HG03064 (cell line): ENCODE data around the gene FAM171A2.

Source experiments
- ATAC-seq: cut with Tn5 transposase; IDR thresholded peaks from one replicate; pipeline ENCODE4 v1.9.1; 2021; ENCODE audit warnings: low read depth; ENCODE audit not compliant: unreplicated experiment

FAM171A2 gene

DNA sequence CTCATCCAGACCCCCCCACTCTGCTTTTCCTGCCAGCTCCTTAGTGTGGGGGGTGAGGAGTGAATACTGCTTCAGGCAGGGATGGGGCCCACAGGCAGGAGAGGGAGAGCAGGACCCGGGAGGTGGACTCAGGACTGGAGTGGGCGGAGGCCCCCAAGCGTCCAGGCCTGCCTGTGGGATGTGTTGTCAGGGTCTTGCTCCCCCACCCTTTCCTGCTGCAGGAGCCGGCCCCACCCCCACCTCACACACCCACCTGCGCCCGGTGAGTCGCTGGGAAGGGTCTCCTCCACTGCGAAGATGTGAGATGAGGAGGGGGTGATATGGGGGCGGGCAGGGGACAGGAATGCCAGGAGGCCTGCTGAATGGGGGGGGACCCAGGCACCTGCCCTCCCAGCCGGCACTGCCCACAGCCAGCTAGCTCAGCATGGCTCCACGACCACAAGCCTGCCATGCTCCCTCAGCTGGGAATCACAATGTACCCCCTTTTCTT is 1.1 kb downstream of the FAM171A2 start:
- no peak for ATAC-seq

DNA sequence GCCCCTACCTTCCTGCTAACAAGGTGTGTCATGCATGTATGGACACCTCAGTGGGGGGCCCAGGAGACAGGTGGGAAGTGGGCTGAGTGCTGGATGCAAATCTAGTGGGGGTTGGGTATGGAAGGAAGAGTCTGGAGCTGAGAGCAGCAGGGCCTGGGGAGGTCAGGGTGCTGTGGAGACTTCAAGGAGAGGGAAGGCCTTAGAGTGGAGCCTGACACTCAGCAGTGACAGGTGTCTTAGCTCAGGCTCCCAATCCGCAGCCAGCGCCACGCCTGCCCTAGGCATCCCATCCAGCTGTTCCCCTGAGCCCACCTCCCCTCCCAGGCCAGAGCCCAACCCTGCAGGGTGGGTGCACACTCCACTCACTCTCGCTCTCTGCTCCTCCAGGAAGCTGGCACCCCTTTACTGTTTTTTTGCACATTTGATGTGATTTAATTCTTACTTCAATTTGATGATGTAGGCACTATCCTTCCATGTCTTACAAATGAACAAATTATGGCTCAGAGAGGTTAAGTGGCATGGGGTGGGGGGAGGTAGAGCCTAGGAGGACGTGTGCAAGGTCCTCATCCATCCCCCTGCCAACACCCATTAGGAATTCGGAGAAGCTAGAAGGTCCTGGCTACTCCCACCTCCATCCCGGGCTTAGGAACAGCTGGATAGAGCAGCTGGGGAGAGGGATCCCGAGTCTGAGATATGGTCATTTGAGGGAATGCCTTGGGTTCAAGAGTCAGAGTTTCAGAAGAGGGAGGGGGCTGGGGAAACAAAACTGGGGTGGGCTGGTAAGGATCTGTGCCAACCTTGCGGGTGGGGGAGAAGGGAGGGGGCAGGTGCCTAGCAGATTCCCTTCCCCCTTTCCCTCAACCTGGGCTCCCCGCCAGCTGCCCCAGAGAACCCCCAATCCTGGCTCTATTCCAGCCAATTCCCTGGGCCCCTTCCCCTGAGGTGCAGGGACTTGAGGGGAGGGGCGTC is 2.1 kb downstream of the FAM171A2 start:
- no peak for ATAC-seq

DNA sequence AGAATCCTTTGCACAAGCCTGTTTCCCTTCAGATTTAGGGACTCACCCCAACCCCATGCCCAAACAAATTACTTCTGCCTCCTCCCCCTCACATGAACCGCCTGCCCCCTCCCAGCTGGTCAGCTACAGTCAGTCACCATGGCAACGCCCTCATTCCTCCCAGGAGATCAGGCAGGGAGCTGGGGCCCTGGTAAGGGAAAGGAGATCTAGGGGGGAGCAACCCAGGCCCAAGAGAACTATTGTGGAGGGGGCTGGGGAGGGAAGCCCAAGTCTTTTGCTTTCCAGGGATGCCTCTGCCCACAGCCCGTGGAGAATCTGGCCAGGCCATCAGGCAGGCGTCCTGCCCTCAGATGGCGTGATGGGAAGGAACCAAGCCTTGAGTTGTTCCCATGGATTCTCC is 2.8 kb downstream of the FAM171A2 start:
- no peak for ATAC-seq

DNA sequence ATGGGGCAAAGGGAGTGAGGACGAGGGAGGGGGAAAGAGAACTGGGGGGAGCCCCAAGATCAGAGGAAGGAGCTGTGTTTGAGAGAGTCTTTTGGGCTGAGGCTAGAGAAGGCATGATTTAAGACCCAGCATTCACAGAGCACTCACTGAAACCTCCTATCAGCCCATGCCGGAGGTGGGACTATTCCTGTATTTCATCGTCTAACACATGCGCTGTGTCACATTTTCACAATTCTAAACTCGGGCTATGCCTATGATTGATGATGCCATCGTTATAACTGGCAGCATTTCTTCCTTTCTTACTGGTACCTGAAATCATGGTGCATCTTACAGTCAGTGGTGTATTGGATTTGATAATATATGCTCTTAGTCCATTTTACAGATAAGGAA is 3.5 kb downstream of the FAM171A2 start:
- ATAC-seq, result no peak

DNA sequence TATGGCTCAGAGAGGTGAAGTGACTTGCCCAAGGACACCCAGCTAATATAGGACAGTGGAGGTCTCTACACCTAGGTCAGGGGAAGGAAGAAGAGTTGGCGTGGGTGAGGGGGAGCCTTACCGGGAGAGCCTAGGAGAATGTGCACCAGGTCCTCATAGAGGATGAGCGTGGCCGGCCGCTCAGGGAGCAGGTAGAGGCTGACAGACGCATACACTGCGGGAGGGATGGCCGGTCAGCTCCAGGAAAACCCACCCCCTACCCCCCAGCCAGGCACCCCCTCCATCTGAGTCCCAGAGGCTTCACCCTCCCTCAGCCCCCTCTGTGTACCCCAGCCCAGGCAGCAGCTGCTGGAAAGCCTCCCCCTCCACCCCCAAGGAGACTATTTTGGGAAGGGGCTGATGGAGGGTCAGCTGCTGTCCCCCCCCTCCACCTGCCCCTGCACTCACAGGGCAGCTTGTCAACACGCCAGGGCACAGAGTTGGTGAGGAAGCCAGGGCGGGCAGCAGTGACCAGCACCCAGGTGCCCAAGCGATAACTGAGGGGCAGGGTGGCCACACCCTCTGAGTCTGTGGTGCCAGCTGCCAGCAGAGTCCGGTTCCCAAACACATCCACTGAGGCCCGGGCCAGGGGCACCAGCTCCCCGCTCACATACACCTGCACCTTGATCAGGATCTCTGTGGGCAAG is 4.1 kb downstream of the FAM171A2 start:
- no peak for ATAC-seq

DNA sequence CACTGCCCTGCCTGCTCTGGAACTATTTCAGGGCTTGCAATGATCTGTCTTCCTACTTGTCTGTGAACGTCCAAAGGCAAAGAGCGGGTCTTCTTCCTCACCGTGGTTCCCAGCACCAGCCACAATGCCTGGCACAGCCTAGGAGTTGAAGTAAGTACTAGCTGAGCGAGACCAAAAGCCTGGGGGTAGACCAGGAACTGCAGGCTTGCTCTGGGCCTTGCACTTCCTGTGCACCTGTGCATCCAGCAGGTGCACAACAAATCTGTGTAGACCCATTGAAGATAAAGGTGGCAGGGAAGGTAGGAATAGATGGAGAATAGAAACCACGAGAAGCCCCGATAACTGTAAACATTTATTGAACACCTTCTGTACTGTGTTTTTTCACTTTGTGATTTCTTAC is 4.6 kb downstream of the FAM171A2 start:
- no peak for ATAC-seq

DNA sequence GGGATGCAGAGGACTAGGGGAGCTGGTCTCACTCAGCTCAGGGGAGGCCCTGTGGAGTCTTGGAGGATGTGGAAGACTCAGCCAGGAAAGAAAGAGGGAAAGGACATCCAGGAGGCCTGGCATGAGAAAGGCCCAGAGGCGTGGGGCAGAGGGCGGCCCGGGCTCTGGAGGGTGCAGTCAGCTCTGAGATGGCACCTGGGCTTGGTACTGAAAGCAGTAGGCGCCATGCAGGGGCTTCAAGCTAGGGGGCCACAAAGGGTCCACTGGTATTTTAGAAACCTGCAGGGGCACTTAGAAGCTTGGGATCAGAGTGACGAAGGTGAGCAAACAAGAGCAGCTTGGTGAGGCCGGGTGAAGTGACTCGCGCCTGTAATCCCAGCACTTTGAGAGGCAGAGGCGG is 5.6 kb downstream of the FAM171A2 start:
- no peak for ATAC-seq

DNA sequence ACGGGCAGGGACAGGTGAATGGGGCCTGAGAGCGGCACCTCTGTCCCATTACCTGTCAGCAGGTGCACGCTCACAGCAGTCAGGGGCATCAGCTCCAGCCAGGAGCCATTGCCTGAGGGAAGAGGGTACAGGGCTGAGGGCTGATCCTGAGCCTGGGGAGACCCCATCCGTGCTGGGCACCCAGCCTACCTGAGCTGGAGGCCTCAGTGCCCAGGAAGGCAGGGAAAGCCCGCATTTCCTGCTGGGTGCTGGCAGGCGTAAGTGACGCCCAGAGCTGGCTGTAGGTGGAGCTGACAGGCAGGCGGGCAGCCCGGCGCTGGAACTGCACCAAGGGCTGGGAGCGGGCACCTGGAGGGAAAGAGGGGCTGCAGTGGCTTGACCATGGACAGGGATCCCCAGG is 7.4 kb downstream of the FAM171A2 start:
- no peak for ATAC-seq

DNA sequence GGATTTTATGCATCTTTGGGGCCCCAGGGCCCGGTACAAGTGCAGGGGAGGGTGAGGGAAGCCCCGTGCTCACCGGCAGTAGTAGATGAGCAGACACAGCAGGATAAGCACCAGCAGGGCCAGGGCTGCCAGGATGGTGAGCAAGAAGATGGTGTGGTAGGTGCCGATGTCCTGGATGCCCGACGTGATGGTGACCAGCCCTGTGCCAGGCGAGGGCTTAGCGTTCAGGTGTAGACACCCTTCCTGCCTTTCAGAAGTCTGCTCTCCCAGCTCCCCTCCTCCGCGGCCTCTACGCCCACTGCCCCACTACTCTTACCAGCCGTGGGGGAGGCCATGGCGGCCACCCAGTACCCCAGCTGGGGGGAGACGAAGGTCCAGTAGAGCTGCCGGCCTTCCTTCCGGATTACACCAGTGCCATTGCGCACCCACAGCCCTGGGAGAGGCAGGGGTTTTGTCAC is 8.0 kb downstream of the FAM171A2 start:
- no peak for ATAC-seq

DNA sequence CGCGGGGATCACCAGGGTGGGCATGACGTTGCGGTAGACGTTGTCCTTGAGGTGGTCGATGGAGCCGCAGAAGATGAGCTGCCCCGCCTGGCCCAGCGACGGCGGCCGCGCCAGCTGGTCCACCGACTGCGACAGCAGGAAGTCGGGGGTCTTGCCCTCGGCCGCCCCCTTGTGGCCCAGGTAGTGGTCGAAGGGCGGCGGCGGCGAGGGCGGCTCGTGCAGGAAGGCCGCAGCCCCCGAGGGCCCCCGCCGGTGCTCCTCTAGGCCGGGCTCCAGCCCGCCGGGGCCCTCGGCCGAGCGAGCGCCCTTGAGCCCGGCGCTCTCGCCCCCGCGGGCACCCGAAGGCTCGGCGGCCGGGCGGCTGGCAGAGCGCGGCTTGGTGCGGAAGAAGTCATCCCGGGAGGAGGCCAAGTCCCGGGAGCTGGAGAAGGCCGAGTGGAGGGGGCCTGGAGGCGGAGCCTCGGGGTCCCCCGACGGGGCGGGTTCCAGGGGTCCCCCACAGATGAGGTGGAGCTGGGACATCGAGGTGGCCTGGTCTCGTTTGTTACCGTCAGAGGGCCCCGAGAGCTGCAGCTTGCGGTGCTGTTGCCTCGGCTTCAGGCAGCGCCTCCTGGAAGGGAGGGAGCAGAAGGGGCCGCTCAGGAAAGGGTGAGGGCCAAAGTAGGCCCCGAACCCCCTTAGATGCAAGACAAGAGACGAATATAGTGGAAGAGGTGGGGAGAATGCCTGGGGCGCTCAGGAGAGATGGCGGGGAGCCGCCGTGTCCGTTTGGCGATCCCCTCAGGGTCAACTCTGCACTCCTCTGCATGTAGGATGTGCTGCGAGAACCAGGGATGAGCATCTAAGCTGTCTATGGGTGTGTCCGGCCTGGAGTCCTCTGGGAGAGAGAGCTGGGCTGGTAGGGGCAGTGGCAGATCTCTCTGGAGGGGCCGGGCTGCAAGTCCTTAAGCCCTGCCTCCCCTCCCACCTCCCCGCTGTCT is 8.8 kb downstream of the FAM171A2 start:
- ATAC-seq, result no peak

DNA sequence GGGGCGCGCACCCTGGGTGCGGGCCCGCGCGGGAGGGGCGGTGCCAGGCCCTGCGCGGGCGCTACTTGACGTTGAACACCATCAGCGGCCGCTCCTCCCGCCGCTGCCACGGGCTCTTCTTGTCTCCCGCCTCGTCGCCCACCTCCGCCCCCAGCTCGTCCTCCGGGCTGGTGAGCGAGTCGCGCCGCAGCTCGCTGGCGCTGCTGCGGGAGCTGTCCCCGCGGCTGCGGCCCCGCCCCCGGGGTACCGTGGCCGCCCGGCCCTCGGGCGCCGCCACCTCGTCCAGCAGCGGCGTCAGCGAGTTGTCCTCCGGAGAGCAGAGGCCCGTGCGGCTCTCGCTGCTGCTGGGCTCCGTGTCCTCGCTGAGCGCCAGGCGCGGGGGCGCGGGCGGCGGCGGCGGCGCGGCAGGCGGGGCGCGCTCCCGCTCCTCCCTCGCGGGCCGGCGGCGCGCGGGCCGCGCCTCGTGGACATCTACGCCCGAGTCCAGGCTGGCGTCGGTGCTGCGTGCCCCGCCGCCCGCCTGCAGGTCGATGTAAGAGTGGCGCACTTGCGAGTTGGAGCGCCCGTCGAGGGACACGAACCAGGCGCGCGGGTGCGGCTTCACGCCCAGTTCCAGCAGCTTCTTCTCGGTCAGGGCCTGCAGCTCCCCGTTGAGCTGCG is 9.9 kb downstream of the FAM171A2 start:
- ATAC-seq, result no peak

DNA sequence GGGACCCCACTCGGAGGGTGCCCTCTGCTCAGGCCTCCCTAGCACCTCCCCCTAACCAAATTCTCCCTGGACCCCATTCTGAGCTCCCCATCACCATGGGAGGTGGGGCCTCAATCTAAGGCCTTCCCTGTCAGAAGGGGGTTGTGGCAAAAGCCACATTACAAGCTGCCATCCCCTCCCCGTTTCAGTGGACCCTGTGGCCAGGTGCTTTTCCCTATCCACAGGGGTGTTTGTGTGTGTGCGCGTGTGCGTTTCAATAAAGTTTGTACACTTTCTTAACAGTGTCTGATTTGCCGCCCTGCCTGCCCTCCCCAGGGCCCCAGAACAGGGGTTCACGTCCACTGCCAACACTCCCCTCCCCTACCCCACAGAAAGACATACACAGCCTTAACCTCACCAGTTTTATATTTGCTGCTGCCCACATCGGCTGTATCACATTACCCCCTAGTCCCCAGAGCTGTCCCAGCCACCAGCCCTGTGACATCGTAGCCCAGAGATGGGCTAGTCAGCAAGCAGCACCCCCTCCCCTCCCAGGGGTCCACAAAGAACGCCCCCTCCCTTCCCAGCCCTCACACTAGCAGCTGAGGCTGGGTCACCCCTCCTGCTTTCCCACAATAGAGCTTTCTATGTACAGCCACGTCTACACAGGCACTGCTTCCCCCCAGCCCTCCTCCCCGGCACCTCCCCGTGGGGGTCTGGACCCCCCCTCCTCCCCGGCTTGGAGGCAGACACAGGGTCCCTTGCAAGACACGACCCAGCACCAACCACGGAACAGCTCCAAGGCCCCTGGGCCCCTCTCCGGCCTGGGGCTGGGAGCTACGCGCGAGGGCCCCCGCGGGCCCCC is 10.6 kb downstream of the FAM171A2 start:
- ATAC-seq, result no peak

DNA sequence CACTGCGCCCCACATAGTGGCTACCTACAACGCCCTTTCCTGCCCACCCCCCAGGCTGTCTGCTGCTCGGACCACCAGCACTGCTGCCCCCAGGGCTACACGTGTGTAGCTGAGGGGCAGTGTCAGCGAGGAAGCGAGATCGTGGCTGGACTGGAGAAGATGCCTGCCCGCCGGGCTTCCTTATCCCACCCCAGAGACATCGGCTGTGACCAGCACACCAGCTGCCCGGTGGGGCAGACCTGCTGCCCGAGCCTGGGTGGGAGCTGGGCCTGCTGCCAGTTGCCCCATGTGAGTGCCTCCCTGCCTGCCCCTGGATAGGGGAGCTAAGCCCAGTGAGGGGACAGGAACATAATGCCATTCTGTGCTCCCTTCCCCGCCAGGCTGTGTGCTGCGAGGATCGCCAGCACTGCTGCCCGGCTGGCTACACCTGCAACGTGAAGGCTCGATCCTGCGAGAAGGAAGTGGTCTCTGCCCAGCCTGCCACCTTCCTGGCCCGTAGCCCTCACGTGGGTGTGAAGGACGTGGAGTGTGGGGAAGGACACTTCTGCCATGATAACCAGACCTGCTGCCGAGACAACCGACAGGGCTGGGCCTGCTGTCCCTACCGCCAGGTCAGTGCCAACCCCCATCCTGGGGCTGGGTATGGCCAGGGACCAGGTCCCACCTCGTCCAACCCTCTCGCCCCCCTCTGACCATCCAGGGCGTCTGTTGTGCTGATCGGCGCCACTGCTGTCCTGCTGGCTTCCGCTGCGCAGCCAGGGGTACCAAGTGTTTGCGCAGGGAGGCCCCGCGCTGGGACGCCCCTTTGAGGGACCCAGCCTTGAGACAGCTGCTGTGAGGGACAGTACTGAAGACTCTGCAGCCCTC is 11.5 kb downstream of the FAM171A2 start:
- ATAC-seq, result no peak

DNA sequence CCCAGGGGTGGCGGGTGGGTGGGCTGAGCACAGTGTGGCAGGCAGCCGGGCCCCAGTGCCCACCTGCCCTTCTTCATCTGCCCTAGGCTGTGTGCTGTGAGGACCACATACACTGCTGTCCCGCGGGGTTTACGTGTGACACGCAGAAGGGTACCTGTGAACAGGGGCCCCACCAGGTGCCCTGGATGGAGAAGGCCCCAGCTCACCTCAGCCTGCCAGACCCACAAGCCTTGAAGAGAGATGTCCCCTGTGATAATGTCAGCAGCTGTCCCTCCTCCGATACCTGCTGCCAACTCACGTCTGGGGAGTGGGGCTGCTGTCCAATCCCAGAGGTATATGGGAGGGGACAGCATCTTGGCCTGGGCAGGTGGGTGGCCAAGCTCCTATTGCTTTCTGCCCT is 12.2 kb downstream of the FAM171A2 start:
- no peak for ATAC-seq

DNA sequence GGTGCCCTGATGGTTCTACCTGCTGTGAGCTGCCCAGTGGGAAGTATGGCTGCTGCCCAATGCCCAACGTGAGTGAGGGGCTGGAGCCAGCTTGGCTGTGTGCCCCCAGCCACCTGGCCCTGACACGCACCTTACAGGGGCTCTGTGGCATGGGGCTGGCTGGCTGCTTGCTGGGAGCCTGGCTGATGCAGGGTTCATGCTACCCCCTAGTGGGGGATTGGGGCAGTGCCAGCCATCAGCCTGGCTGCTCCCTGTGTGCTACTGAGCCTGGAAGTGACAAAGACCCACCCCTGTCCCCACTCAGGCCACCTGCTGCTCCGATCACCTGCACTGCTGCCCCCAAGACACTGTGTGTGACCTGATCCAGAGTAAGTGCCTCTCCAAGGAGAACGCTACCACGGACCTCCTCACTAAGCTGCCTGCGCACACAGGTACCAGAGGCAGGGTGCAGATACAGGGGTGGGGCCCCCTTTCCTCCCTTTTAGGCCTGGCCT is 12.9 kb downstream of the FAM171A2 start:
- no peak for ATAC-seq

DNA sequence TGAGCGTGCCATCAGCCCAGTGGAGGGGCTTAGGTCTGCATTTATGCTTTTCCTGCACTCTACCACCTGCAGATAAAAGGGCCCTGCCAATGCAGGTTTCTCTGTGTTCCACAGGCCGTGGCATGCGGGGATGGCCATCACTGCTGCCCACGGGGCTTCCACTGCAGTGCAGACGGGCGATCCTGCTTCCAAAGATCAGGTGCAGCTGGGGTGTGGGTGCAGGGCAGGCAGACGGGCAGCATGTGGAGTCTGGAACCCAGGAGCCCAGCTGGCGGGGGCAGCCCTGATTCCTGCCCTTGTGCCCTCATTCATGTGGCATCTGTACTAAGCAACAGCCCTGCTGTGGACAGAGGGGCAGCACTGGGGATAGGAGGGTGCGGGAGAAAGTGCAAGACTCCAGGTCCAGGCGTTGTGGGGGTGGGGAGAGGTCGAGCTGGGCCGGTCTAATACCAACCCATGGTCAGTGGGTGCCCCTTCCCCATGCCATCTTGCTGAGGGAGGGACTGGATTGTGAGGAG is 14.0 kb downstream of the FAM171A2 start:
- ATAC-seq, result no peak

DNA sequence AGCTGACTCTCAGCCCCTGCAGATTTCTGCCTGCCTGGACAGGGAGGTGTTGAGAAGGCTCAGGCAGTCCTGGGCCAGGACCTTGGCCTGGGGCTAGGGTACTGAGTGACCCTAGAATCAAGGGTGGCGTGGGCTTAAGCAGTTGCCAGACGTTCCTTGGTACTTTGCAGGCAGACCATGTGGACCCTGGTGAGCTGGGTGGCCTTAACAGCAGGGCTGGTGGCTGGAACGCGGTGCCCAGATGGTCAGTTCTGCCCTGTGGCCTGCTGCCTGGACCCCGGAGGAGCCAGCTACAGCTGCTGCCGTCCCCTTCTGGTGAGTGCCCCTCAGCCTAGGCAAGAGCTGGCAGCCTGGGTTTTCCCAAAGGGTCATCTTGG is 14.7 kb downstream of the FAM171A2 start:
- no peak for ATAC-seq
